ENCODE data around the gene PPP1R3F. TPM values are rescaled to one million over a fixed set of nuclear protein-coding genes. Genes with fewer than 3 reads are reported as not detected.
"Not testable (repeated sequence)": the region's sequence is repeated elsewhere in the genome, so short reads cannot be mapped to it uniquely, and the experiment has no call there.

PPP1R3F gene
- total RNA-seq, 4 donors from 2014 or later = 4.2 to 10.7 (median 8.0) TPM

- H3K4me1 ChIP-seq; intact Hi-C loops (cut with DNase I); H3K4me3 ChIP-seq; H3K27me3 ChIP-seq; DNase-seq; H3K27ac ChIP-seq; H3K9me3 ChIP-seq; H3K36me3 ChIP-seq: not testable (repeated sequence)
- 100% methylated on average over 1 of the region's 26 CpGs; no CpG with 5 or more reads in 1 of the 2 donors for WGBS, 2 donors
These were observed 62.2 kb downstream of the PPP1R3F start for GRCh38 chrX:49331841-49332240.

Other genes starting within 250 kb of the PPP1R3F start
- 10 to 100 TPM; 24.3 to 48.4 (median 43.1) TPM for gene TFE3, start 226.4 kb upstream of the PPP1R3F start, total RNA-seq
- gene CCDC120, start 210.8 kb upstream of the PPP1R3F start, total RNA-seq = 10 to 100 TPM; 11.7 to 40.3 (median 22.6) TPM
- gene PRAF2, start 195.8 kb upstream of the PPP1R3F start, total RNA-seq = 1 to 10 TPM; 2.3 to 9.5 (median 5.9) TPM
- 10 to 100 TPM; 30.1 to 78.0 (median 37.0) TPM for gene WDR45, start 189.9 kb upstream of the PPP1R3F start, total RNA-seq
- 10 to 100 TPM; 16.2 to 21.5 (median 19.2) TPM for gene GPKOW, start 146.1 kb upstream of the PPP1R3F start, total RNA-seq
- 10 to 100 TPM in 1 of 4 donors, 1 to 10 TPM in 3; 5.1 to 15.0 (median 8.5) TPM for gene MAGIX, start 107.0 kb upstream of the PPP1R3F start, total RNA-seq
- 100 to 1,000 TPM; 134 to 187 (median 152) TPM for gene PLP2, start 97.9 kb upstream of the PPP1R3F start, total RNA-seq
- gene PRICKLE3, start 83.4 kb upstream of the PPP1R3F start, total RNA-seq = 10 to 100 TPM; 15.7 to 33.8 (median 19.9) TPM
- gene SYP, start 69.6 kb upstream of the PPP1R3F start, total RNA-seq = under 1 TPM; 0.15 to 0.57 (median 0.37) TPM
- gene CACNA1F, start 36.5 kb upstream of the PPP1R3F start, total RNA-seq = under 1 TPM in 1 of 4 donors, not detected in 3; 0.38 TPM
- gene CCDC22, start 34.3 kb upstream of the PPP1R3F start, total RNA-seq = 10 to 100 TPM; 12.3 to 21.3 (median 14.2) TPM
- 1 to 10 TPM in 1 of 4 donors, under 1 TPM in 3; 0.38 to 2.1 (median 0.81) TPM for gene FOXP3, start 5.1 kb upstream of the PPP1R3F start, total RNA-seq
- gene GAGE10, start 33.9 kb downstream of the PPP1R3F start, total RNA-seq = not detected
- gene GAGE12J, start 52.2 kb downstream of the PPP1R3F start, total RNA-seq = not detected
- not detected for gene GAGE13, start 61.8 kb downstream of the PPP1R3F start, total RNA-seq

All from esophagus squamous epithelium (tissue), 5 donors.